ENCODE data around the gene HOXB13.

Gene HOXB13

GRCh38 chr17:48748718-48749566 lies 20.4 kb upstream of the HOXB13 start:
- no peak for DNase-seq (ENCODE audit: low read depth in 2 of 2)

- no peak for DNase-seq (ENCODE audit: low read depth in 2 of 2)
Observed at GRCh38 chr17:48747445-48748363, 19.2 kb upstream of the HOXB13 start.

- DNase-seq (ENCODE audit: low read depth in 2 of 2), result no peak
Observed at GRCh38 chr17:48746916-48747444, 18.4 kb upstream of the HOXB13 start.

- DNase-seq (ENCODE audit: low read depth in 2 of 2), result no peak
Observed at GRCh38 chr17:48745381-48746275, 17.1 kb upstream of the HOXB13 start.

- no peak for DNase-seq (ENCODE audit: low read depth in 2 of 2)
Observed at GRCh38 chr17:48740537-48740936, 12.0 kb upstream of the HOXB13 start.

GRCh38 chr17:48738803-48739526 lies 10.4 kb upstream of the HOXB13 start:
- no peak for DNase-seq (ENCODE audit: low read depth in 2 of 2)

GRCh38 chr17:48738424-48738802 lies 9.9 kb upstream of the HOXB13 start:
- DNase-seq (ENCODE audit: low read depth in 2 of 2), result no peak

GRCh38 chr17:48737330-48738043 lies 8.9 kb upstream of the HOXB13 start:
- no peak for DNase-seq (ENCODE audit: low read depth in 2 of 2)

GRCh38 chr17:48735062-48735351 lies 6.5 kb upstream of the HOXB13 start:
- DNase-seq (ENCODE audit: low read depth in 2 of 2), result no peak

- no peak for DNase-seq (ENCODE audit: low read depth in 2 of 2)
Observed at GRCh38 chr17:48734333-48735061, 5.9 kb upstream of the HOXB13 start.

- no peak for DNase-seq (ENCODE audit: low read depth in 2 of 2)
Observed at GRCh38 chr17:48733632-48734328, 5.2 kb upstream of the HOXB13 start.

GRCh38 chr17:48732688-48733629 lies 4.4 kb upstream of the HOXB13 start:
- DNase-seq (ENCODE audit: low read depth in 2 of 2), result no peak

GRCh38 chr17:48731355-48731754 lies 2.8 kb upstream of the HOXB13 start:
- DNase-seq (ENCODE audit: low read depth in 2 of 2), result no peak

- DNase-seq (ENCODE audit: low read depth in 2 of 2), result no peak
Observed at GRCh38 chr17:48730240-48730550, 1.6 kb upstream of the HOXB13 start.

GRCh38 chr17:48729335-48730239 lies 1.0 kb upstream of the HOXB13 start:
- no peak for DNase-seq (ENCODE audit: low read depth in 2 of 2)

GRCh38 chr17:48727415-48728175 lies 955 bp downstream of the HOXB13 start:
- DNase-seq (ENCODE audit: low read depth in 2 of 2), result no peak
